GM12878 (cell line): Measurements from ENCODE around the gene CYP26A1.

Experiments
- CHD2 ChIP-seq: IDR thresholded peaks from 2 replicates; pipeline ENCODE4 v1.6.1; 2011; ENCODE audit warnings: low read depth, low read length, improper control_type of control experiment, borderline replicate concordance
- DPF2 ChIP-seq: fragments of 450-650 bp; IDR thresholded peaks from 2 replicates; pipeline ENCODE4 v1.6.1; 2017; ENCODE audit warnings: mild to moderate bottlenecking
- MAX ChIP-seq: IDR thresholded peaks from 2 replicates; pipeline ENCODE4 v1.6.1; 2012; ENCODE audit warnings: low read depth, low read length, improper control_type of control experiment
- TCF3 ChIP-seq: IDR thresholded peaks from 2 replicates; pipeline ENCODE4 v1.6.1; 2012; ENCODE audit warnings: low read depth, mild to moderate bottlenecking, low read length, borderline replicate concordance; ENCODE audit not compliant: insufficient read depth

- TF ChIP-seq CHD2 (no peak), DPF2 (no peak), TCF3 (no peak), MAX (no peak)
Measured at GRCh38 chr10:93070378-93071176, 3.1 kb upstream of the CYP26A1 start.
